ENCODE measurements around the gene BAIAP2. TPM values are rescaled to one million over a fixed set of nuclear protein-coding genes. Genes with fewer than 3 reads are reported as not detected.
A peak's percentile ranks its signal among the peaks of the same experiment; 100 is the strongest.

The BAIAP2 gene
- total and polyA plus RNA-seq, 2 of the 13 experiments (the other 11 are each of a cell fraction or from before 2014, with no cell fraction given): 22.5 to 24.0 TPM

DNA sequence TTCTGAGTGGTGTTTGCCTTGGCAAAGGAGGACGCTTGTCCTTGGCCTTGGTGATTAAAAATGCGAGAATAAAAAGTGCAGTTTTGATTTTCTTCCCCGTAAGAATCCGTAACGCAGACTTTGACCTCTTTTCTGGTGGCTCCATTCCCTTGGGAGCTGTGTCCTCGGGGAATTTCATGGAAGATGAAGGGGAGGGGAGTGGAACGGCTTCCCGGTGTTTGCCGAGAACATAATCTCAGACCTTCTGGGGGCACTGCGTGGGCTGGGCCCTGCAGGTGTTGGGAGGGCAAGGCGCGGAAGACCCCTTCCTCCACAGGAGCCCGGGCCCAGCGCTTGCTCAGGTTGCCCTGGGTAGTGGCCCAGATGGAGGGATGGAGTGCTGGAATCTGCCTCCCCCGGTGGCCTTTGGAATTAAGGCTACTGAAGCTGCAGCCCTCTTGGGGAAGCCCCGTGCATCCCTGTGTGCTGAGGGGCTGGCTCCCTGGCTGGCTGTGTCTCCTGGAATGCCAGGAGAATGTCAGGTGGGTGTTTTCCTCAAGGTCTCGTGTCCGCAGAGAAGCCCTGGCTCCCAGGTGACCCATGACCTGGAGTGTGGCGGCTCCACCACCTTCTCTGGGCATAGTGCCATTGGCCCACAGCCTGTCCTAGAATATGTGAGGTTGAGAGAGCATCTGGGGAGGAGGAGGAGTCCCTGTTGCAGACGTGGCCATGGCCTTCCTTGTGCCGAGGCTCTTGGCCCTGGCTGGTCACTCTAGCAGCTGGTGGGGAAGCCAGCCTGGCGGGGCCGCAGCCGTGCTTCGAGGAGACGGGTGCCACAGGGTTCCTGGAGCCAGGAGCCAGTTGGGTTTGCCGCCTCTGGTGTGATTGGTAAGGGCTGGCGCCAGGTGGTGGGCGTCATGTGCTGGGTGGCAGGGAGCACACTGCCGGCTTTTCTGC, 3.1 kb downstream of the BAIAP2 start (continued):
- TF ChIP-seq SP2 (CRISPR knock-in tag; IDR thresholded peaks at IDR 0.05) (no peak), ZNF589 (CRISPR knock-in tag; conservative IDR thresholded peaks at IDR 0.05) (no peak), RXRA (CRISPR knock-in tag; IDR thresholded peaks at IDR 0.05) (0 out of 2 replicates have a peak, but pooled peaks have one; percentile 7), ZNF382 (CRISPR knock-in tag; IDR thresholded peaks at IDR 0.05; ENCODE audit: borderline replicate concordance) (no peak), CBX5 (CRISPR knock-in tag; IDR thresholded peaks at IDR 0.05; ENCODE audit: borderline replicate concordance) (0 out of 2 replicates have a peak, but pooled peaks have one; percentile 2), TMF1 (CRISPR knock-in tag; IDR thresholded peaks at IDR 0.05; ENCODE audit: low read depth) (no peak), TRIM24 (CRISPR knock-in tag; IDR thresholded peaks at IDR 0.05) (0 out of 2 replicates have a peak, but pooled peaks have one; percentile 27)
- TF ChIP-seq, protein P1, sequence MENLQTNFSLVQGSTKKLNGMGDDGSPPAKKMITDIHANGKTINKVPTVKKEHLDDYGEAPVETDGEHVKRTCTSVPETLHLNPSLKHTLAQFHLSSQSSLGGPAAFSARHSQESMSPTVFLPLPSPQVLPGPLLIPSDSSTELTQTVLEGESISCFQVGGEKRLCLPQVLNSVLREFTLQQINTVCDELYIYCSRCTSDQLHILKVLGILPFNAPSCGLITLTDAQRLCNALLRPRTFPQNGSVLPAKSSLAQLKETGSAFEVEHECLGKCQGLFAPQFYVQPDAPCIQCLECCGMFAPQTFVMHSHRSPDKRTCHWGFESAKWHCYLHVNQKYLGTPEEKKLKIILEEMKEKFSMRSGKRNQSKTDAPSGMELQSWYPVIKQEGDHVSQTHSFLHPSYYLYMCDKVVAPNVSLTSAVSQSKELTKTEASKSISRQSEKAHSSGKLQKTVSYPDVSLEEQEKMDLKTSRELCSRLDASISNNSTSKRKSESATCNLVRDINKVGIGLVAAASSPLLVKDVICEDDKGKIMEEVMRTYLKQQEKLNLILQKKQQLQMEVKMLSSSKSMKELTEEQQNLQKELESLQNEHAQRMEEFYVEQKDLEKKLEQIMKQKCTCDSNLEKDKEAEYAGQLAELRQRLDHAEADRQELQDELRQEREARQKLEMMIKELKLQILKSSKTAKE (CRISPR knock-in tag; IDR thresholded peaks at IDR 0.05; ENCODE audit: borderline replicate concordance): no peak
- TF ChIP-seq, protein P2, sequence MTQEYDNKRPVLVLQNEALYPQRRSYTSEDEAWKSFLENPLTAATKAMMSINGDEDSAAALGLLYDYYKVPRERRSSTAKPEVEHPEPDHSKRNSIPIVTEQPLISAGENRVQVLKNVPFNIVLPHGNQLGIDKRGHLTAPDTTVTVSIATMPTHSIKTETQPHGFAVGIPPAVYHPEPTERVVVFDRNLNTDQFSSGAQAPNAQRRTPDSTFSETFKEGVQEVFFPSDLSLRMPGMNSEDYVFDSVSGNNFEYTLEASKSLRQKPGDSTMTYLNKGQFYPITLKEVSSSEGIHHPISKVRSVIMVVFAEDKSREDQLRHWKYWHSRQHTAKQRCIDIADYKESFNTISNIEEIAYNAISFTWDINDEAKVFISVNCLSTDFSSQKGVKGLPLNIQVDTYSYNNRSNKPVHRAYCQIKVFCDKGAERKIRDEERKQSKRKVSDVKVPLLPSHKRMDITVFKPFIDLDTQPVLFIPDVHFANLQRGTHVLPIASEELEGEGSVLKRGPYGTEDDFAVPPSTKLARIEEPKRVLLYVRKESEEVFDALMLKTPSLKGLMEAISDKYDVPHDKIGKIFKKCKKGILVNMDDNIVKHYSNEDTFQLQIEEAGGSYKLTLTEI (CRISPR knock-in tag; conservative IDR thresholded peaks at IDR 0.05): no peak
- TF ChIP-seq, protein P3, sequence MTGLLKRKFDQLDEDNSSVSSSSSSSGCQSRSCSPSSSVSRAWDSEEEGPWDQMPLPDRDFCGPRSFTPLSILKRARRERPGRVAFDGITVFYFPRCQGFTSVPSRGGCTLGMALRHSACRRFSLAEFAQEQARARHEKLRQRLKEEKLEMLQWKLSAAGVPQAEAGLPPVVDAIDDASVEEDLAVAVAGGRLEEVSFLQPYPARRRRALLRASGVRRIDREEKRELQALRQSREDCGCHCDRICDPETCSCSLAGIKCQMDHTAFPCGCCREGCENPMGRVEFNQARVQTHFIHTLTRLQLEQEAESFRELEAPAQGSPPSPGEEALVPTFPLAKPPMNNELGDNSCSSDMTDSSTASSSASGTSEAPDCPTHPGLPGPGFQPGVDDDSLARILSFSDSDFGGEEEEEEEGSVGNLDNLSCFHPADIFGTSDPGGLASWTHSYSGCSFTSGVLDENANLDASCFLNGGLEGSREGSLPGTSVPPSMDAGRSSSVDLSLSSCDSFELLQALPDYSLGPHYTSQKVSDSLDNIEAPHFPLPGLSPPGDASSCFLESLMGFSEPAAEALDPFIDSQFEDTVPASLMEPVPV (CRISPR knock-in tag; IDR thresholded peaks at IDR 0.05): no peak
